Erythroblast (primary cell): Measurements from ENCODE around the gene DNPH1.

ENCODE experiments used
- GATA1 ChIP-seq: IDR thresholded peaks from 2 replicates; pipeline ENCODE4 v1.6.1; 2011; ENCODE audit warnings: low read depth, mild to moderate bottlenecking, control low read depth, low read length, moderate library complexity
- POLR2A ChIP-seq: IDR thresholded peaks from 2 replicates; pipeline ENCODE4 v1.6.1; 2011; ENCODE audit warnings: mild to moderate bottlenecking, low read length

DNA sequence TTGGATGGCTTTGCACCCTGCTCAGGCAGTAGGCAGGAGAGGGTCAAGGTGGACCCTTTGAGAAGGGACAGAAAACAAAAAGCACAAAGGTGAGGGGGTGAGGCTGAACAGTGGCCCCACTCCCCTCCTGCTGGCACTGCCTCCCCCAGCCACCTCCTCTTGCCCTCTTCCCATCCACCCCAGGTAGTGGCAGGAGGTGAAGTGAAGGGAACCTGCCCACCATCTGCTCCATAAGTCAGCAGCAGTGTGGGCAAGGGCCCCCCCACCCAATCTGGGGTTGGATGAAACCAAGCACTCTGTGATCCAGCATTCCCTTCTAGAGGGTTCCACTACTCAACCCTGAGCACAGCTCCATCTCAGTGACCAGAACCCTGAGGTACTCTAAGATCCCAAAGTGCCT lies 42.7 kb upstream of the DNPH1 start:
- TF ChIP-seq POLR2A = no peak
- TF ChIP-seq GATA1 = no peak
